Measurements from ENCODE around the gene PITPNM1.

Gene PITPNM1

DNA sequence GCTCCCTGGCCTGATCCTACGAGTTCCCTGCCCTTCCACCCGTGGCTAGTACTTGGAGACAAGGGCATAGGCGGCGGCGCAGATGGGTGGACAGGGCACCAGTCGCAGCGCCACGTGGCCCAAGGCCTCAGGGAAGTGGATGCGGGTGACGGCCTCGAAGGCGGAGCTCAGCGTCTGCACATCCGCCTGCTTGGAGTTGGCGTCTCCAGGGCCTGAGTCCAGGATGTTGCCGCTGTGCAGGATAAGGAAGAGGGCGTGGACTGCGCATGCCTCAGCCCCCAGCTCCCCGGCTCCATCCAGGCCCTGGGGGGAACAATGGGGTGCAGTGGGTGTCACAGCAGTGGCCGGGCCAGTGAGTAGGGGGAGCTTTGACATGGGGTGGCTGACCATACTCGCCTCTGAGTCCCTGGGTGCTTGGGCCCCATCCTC is 6.6 kb downstream of the PITPNM1 start:
- no peaks in the 10 kb centered on the region for H3K9me2 ChIP-seq (replicated peaks; ENCODE audit: low read depth, low read length)
- H3K27me3 ChIP-seq (ENCODE audit: insufficient read depth, low read length, poor library complexity, severe bottlenecking), result no peaks in the 10 kb centered on the region
- H3F3A ChIP-seq (ENCODE audit: low read depth), result no peaks in the 10 kb centered on the region
- H4K20me1 ChIP-seq (ENCODE audit: insufficient read depth, low read length, poor library complexity, severe bottlenecking), result peaks cover 5% of the 10 kb centered on the region
- peaks cover 12% of the 10 kb centered on the region for H3K79me2 ChIP-seq (ENCODE audit: insufficient read depth, low read length)
- H3K4me2 ChIP-seq (ENCODE audit: low read depth, low read length, poor library complexity, severe bottlenecking), result no peak overlapping the region
- no peaks in the 10 kb centered on the region for H3K9me3 ChIP-seq (ENCODE audit: insufficient read depth, low read depth, low read length)
- no peak overlapping the region for H2AFZ ChIP-seq (ENCODE audit: low read length)
- no peak overlapping the region for H3K9ac ChIP-seq (ENCODE audit: low read depth, low read length, poor library complexity, severe bottlenecking)
- H3K4me1 ChIP-seq (ENCODE audit: insufficient read depth, low read length, poor library complexity, severe bottlenecking), result peaks cover 17% of the 10 kb centered on the region
- TF ChIP-seq, protein P1, sequence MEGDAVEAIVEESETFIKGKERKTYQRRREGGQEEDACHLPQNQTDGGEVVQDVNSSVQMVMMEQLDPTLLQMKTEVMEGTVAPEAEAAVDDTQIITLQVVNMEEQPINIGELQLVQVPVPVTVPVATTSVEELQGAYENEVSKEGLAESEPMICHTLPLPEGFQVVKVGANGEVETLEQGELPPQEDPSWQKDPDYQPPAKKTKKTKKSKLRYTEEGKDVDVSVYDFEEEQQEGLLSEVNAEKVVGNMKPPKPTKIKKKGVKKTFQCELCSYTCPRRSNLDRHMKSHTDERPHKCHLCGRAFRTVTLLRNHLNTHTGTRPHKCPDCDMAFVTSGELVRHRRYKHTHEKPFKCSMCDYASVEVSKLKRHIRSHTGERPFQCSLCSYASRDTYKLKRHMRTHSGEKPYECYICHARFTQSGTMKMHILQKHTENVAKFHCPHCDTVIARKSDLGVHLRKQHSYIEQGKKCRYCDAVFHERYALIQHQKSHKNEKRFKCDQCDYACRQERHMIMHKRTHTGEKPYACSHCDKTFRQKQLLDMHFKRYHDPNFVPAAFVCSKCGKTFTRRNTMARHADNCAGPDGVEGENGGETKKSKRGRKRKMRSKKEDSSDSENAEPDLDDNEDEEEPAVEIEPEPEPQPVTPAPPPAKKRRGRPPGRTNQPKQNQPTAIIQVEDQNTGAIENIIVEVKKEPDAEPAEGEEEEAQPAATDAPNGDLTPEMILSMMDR (conservative IDR thresholded peaks at IDR 0.05; ENCODE audit: low read length), result no peak
- TF ChIP-seq EZH2phosphoT487 (IDR thresholded peaks at IDR 0.05; ENCODE audit: borderline replicate concordance), result no peak
- H3K4me3 ChIP-seq (ENCODE audit: low read length, poor library complexity, severe bottlenecking), result no peak overlapping the region
- peaks cover 4% of the 10 kb centered on the region; the same call in 1 of the 2 replicates for H3K36me3 ChIP-seq (ENCODE audit: insufficient read depth, low read length)

DNA sequence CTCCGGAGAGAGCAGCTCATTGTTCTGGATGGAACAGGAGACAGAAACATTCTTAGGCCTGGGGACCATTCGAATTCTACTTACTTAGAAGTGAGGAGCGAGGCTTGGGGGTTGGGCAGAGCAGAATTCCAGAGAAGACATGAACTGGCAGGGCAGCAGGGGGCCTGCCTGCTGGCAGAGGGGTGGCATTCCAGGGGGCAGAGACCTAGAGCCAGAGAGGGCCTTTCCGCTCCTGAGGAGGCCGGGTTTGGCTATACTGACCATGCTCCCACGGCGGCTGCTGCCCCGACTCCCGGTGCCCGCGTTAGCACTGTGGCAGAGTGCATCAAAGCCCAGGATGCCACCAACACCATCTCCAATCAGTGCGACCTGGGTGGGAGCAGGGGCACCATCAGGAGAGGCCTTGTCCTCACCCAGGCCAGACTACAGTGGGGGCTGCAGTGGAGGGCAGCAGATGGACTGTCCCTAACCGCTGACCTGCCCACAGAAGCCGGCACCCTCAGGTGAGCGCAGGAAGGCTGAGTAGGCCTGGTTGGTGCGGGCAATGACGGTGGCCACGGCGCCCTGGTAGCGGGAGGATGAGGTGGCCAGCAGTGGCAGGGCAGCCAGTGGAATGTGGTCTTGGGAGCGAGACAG is 7.4 kb downstream of the PITPNM1 start:
- Histone ChIP-seq H3F3A (ENCODE audit: low read depth) (no peaks in the 10 kb centered on the region), H3K27me3 (ENCODE audit: insufficient read depth, low read length, poor library complexity, severe bottlenecking) (no peaks in the 10 kb centered on the region), H3K9me3 (ENCODE audit: insufficient read depth, low read depth, low read length) (no peaks in the 10 kb centered on the region), H4K20me1 (ENCODE audit: insufficient read depth, low read length, poor library complexity, severe bottlenecking) (no peaks in the 10 kb centered on the region), H3K9ac (ENCODE audit: low read depth, low read length, poor library complexity, severe bottlenecking) (no peak overlapping the region), H3K79me2 (ENCODE audit: insufficient read depth, low read length) (peaks cover 4% of the 10 kb centered on the region; the same call in 1 of the 2 replicates), H3K4me3 (ENCODE audit: low read length, poor library complexity, severe bottlenecking) (no peak overlapping the region), H2AFZ (ENCODE audit: low read length) (no peak overlapping the region), H3K4me1 (ENCODE audit: insufficient read depth, low read length, poor library complexity, severe bottlenecking) (peaks cover 14% of the 10 kb centered on the region), H3K9me2 (replicated peaks; ENCODE audit: low read depth, low read length) (no peaks in the 10 kb centered on the region), H3K4me2 (ENCODE audit: low read depth, low read length, poor library complexity, severe bottlenecking) (no peak overlapping the region), H3K36me3 (ENCODE audit: insufficient read depth, low read length) (peaks cover 4% of the 10 kb centered on the region; the same call in 1 of the 2 replicates)
- no peak for TF ChIP-seq EZH2phosphoT487 (IDR thresholded peaks at IDR 0.05; ENCODE audit: borderline replicate concordance)

DNA sequence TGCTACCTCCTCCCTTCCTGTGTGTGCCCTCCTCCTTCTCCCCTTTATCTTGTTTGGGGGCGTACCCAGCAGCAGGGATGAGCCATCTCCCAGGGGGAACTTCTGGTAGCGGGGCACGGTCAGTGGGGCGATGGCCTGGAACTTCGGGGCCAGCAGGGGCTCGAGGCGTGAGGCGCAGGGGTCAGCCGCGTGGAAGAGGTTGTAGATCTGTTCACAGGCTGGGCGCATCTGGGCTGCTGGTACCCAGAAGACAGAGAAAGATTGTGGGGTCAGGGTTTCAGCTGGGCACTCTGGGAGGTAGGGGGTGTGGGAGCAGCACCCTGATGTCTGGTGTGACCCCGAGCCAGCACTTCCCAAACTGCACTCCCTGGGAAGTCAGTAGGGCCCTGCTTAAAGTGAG is 9.1 kb downstream of the PITPNM1 start:
- Histone ChIP-seq H3K4me2 (ENCODE audit: low read depth, low read length, poor library complexity, severe bottlenecking) (no peak overlapping the region), H3K9me3 (ENCODE audit: insufficient read depth, low read depth, low read length) (no peaks in the 10 kb centered on the region), H3K79me2 (ENCODE audit: insufficient read depth, low read length) (no peaks in the 10 kb centered on the region), H3K9me2 (replicated peaks; ENCODE audit: low read depth, low read length) (no peaks in the 10 kb centered on the region), H3F3A (ENCODE audit: low read depth) (no peaks in the 10 kb centered on the region), H3K9ac (ENCODE audit: low read depth, low read length, poor library complexity, severe bottlenecking) (no peak overlapping the region), H3K4me1 (ENCODE audit: insufficient read depth, low read length, poor library complexity, severe bottlenecking) (peaks cover 12% of the 10 kb centered on the region), H3K4me3 (ENCODE audit: low read length, poor library complexity, severe bottlenecking) (no peak overlapping the region), H4K20me1 (ENCODE audit: insufficient read depth, low read length, poor library complexity, severe bottlenecking) (no peaks in the 10 kb centered on the region), H2AFZ (ENCODE audit: low read length) (no peak overlapping the region), H3K36me3 (ENCODE audit: insufficient read depth, low read length) (peaks cover 12% of the 10 kb centered on the region; the same call in 1 of the 2 replicates), H3K27me3 (ENCODE audit: insufficient read depth, low read length, poor library complexity, severe bottlenecking) (no peaks in the 10 kb centered on the region)
- no peak for TF ChIP-seq EZH2phosphoT487 (IDR thresholded peaks at IDR 0.05; ENCODE audit: borderline replicate concordance)

DNA sequence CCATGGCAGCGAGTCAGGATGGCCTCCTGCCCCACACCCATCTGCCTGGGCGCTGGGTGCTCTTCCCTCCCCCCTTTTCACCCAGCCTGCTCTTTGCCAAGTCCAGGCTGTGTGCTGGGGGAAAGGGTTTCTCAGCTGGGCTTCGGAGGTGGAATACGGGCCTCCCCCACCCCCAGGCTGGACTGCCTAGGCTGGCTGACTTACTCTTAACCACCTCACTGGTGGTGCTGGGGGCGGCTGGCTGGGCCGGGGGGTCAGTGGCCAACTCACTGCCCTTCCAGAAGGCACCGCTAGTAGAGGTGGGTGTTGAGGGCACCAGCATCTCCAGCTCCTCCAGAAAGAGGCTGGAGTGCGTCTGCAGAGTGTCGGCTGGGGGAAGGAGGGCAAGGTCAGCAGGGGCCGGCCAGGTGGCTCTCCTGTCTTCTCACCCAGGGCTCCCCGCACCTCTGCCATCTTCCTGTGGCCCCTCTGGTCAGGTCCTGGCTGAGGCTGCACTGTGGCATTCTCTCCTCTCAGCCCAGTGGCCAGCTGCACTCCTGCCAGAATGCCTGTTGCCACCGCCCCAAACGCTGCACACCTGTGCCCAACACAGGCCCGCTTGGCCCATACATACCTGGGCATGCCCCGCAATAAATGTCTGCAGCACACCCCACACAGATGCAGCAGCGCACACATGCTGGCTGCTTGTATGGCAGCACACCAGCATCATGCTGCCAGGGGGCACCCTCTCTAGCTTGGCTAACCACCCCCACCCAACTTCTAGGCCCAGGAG is 9.7 kb downstream of the PITPNM1 start:
- Histone ChIP-seq H3K4me2 (ENCODE audit: low read depth, low read length, poor library complexity, severe bottlenecking) (no peak overlapping the region), H3K79me2 (ENCODE audit: insufficient read depth, low read length) (no peaks in the 10 kb centered on the region), H3K9me3 (ENCODE audit: insufficient read depth, low read depth, low read length) (no peaks in the 10 kb centered on the region), H3K36me3 (ENCODE audit: insufficient read depth, low read length) (peaks cover 18% of the 10 kb centered on the region; the same call in 1 of the 2 replicates), H3K4me1 (ENCODE audit: insufficient read depth, low read length, poor library complexity, severe bottlenecking) (peaks cover 5% of the 10 kb centered on the region), H4K20me1 (ENCODE audit: insufficient read depth, low read length, poor library complexity, severe bottlenecking) (no peaks in the 10 kb centered on the region), H3F3A (ENCODE audit: low read depth) (no peaks in the 10 kb centered on the region), H3K9ac (ENCODE audit: low read depth, low read length, poor library complexity, severe bottlenecking) (no peak overlapping the region), H2AFZ (ENCODE audit: low read length) (no peak overlapping the region), H3K4me3 (ENCODE audit: low read length, poor library complexity, severe bottlenecking) (no peak overlapping the region), H3K27me3 (ENCODE audit: insufficient read depth, low read length, poor library complexity, severe bottlenecking) (no peaks in the 10 kb centered on the region), H3K9me2 (replicated peaks; ENCODE audit: low read depth, low read length) (no peaks in the 10 kb centered on the region)
- no peak for TF ChIP-seq EZH2phosphoT487 (IDR thresholded peaks at IDR 0.05; ENCODE audit: borderline replicate concordance)

Measured in Loucy (cell line).